Measurements from ENCODE around the gene ASL. TPM values are rescaled to one million over a fixed set of nuclear protein-coding genes. Genes with fewer than 3 reads are reported as not detected.

Gene ASL
- total and polyA plus RNA-seq, 9 of the 15 experiments (the other 6 are each of a cell fraction or from before 2014, with no cell fraction given): 2.6 to 67.0 (median 33.3) TPM

GRCh38 chr7:66082083-66082482, 6.5 kb downstream of the ASL start:
- H3K4me3 ChIP-seq: no peak overlapping the region
- no peak for ATAC-seq
- WGBS (ENCODE audit: insufficient coverage, low coverage, missing lambda C conversion rate): 100% methylated on average over 6 of the region's 6 CpGs
- no peak for FAIRE-seq
- in situ Hi-C loops (cut with MboI): no loop called here
- no peaks in the 10 kb centered on the region for H4K20me1 ChIP-seq (replicated peaks; ENCODE audit: control insufficient read depth, insufficient read depth, low read length)
- H2AFZ ChIP-seq (ENCODE audit: low read depth, low read length): no peak overlapping the region
- no peak for TF ChIP-seq ARHGAP35 (IDR thresholded peaks at IDR 0.05; ENCODE audit: partially characterized antibody)
- no peak for TF ChIP-seq KDM4B (IDR thresholded peaks at IDR 0.05; ENCODE audit: borderline replicate concordance in 2 of 2, low read depth in 1 of 2)
- no peak for TF ChIP-seq PHF20 (IDR thresholded peaks at IDR 0.05; ENCODE audit: partially characterized antibody)
- TF ChIP-seq ZNF518B (CRISPR knock-in tag; IDR thresholded peaks at IDR 0.05): no peak
- no peak for TF ChIP-seq MCM2 (IDR thresholded peaks at IDR 0.05; ENCODE audit: low read depth)
- no peak for TF ChIP-seq ZNF699 (CRISPR knock-in tag; IDR thresholded peaks at IDR 0.05; ENCODE audit: insufficient replicate concordance)
- no peaks in the 10 kb centered on the region for H3K9me3 ChIP-seq (replicated peaks; ENCODE audit: control insufficient read depth, insufficient read depth, low read depth, low read length)
- no peak overlapping the region for H3K4me2 ChIP-seq (ENCODE audit: insufficient read depth, low read length)
- no peaks in the 10 kb centered on the region for H3K27me3 ChIP-seq (ENCODE audit: control insufficient read depth in 2 of 2, insufficient read depth in 2 of 2, low read length in 2 of 2)
- H3K27ac ChIP-seq (ENCODE audit: extremely low read depth, low read depth, low read length): no peak overlapping the region
- peaks cover 65% of the 10 kb centered on the region for H3K36me3 ChIP-seq (ENCODE audit: control insufficient read depth, insufficient read depth, low read length)
- H3K9me1 ChIP-seq (ENCODE audit: control insufficient read depth, insufficient read depth, low read length): no peaks in the 10 kb centered on the region
- intact Hi-C loops (cut with micrococcal nuclease): no loop called here
- no peak overlapping the region for H3K9ac ChIP-seq (ENCODE audit: insufficient read depth in 1 of 2, low read depth in 2 of 2, low read length in 2 of 2)
- ChIA-PET CTCF (ENCODE audit: low intra/inter-chr PET ratio) (no interaction called here), POLR2A (no interaction called here)
- H3K79me2 ChIP-seq (ENCODE audit: control insufficient read depth, insufficient read depth, low read length): peaks cover 2% of the 10 kb centered on the region; the same call in 2 of the 3 replicates
- DNase-seq (ENCODE audit: extremely low read depth in 1 of 4, low spot score in 3 of 4): no peak
- BruUV-seq (replicated peaks): no TSS peak
- H3K4me1 ChIP-seq (replicated peaks in 1 of 2; ENCODE audit: control insufficient read depth in 2 of 2, insufficient read depth in 2 of 2, low read length in 2 of 2): peaks cover under 1 to 22% of the 10 kb centered on the region in 2 experiments; a peak in 4 of 5 replicates

All from K562 (cell line).